Caki2 (cell line): ENCODE data around the gene SPAG17. TPM values are rescaled to one million over a fixed set of nuclear protein-coding genes. Genes with fewer than 3 reads are reported as not detected.

Experiments
- DNase-seq: peaks from one replicate; pipeline ENCODE4 v3.0.0-alpha.2; 2015; ENCODE audit warnings: low read depth
- in situ Hi-C: cut with HindIII; loops from 2 replicates; pipeline ENCODE4 v1.10.0; 2016; ENCODE audit warnings: low sequenced_read_pairs, low pct_unique_long_range_greater_than_20kb, mixed read lengths
- total RNA-seq: library from RNA; depleted of rRNA; stranded (reverse); fragments of >200 nt; shearing (Covaris generic); gene quantifications from 2 replicates; pipeline ENCODE4 v1.2.3, GENCODE V29; 2014; ENCODE audit warnings: low replicate concordance; rRNA removed

Gene SPAG17
- 0.27 and 4.5 TPM in 2 replicates for total RNA-seq

DNA sequence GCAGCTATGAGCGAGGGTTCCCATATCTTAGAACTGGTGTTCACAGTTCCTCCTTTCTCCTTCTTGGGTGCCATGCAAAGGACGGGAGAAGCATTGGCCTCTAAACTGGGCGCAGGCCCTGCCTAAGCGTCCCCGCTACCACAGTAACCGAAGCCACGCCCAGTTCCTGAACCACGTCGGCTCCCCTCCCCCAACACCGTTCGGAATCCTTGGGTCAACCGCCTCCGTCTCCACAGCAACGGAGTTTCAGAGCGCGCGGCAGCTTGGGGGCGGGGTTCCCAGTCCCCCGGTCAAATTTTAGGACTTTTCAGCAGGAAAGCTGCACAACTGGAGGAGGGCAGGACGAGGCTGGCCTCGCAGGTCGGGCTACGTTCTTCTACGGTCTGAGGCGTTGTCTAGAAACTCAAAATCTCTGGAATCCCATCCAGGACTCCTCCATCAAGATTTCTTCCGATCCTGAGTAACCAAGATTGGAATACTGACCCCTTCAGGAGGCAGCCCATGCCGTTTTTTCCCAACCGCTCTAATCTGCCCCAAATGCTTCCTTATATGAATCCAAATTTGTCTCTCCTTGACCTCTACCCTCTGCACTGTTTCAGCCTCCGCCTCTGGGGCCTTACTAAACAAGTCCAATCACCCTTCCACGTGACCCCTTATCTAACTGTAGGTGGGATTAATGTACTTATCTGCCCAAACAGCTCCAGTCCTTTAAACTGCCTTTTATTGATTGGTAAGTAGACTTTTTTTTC, at the start of gene SPAG17:
Gene SPAG17 (minus strand): TSS at position 145 of the 749 bp plus-strand sequence. CDS start 71 bp downstream, at position 74.
- peak; percentile 93 for DNase-seq
- in situ Hi-C loops: no loop called here

GRCh38 chr1:118225471-118225870, 40.4 kb upstream of the SPAG17 start:
- no peak for DNase-seq
- in situ Hi-C loops: no loop called here

GRCh38 chr1:118223426-118223825, 38.4 kb upstream of the SPAG17 start:
- no peak for DNase-seq

GRCh38 chr1:118219438-118219837, 34.4 kb upstream of the SPAG17 start:
- no peak for DNase-seq
- in situ Hi-C loops: no loop called here

More at GRCh38 chr1:118223426-118223825, 38.4 kb upstream of the SPAG17 start:
- in situ Hi-C loops: no loop called here

GRCh38 chr1:118217141-118217838, 32.3 kb upstream of the SPAG17 start:
- no peak for DNase-seq

GRCh38 chr1:118214866-118215265, 29.8 kb upstream of the SPAG17 start:
- DNase-seq: no peak
- in situ Hi-C loops: no loop called here

More at GRCh38 chr1:118217141-118217838, 32.3 kb upstream of the SPAG17 start:
- in situ Hi-C loops: no loop called here

- DNase-seq: no peak
- in situ Hi-C loops: no loop called here
These were observed 25.7 kb upstream of the SPAG17 start for GRCh38 chr1:118210723-118211110.

GRCh38 chr1:118210051-118210722, 25.2 kb upstream of the SPAG17 start:
- no peak for DNase-seq
- in situ Hi-C loops: no loop called here

DNA sequence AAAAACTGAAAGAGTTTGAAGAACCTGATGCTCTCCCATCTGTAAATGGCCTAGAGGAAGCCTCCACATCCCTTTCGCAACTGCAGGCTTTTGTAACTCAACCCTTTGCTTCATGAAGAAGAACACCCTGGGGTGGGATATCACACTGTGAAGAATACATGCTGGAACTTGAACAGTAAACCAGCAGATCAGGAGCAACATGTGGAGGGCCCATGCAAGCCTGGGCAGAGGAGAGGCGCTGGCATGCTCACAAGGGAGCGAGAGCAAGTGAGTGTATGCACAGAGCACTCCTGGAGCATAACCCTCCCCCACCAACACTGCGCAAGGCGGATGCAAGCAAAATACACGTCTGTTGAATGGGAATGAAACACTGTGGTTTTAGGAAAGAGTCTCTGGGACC, 24.6 kb upstream of the SPAG17 start:
- in situ Hi-C loops: no loop called here

GRCh38 chr1:118206966-118207365, 21.9 kb upstream of the SPAG17 start:
- in situ Hi-C loops: no loop called here
- DNase-seq: no peak

More for the DNA sequence above, 24.6 kb upstream of the SPAG17 start:
- DNase-seq: no peak

DNA sequence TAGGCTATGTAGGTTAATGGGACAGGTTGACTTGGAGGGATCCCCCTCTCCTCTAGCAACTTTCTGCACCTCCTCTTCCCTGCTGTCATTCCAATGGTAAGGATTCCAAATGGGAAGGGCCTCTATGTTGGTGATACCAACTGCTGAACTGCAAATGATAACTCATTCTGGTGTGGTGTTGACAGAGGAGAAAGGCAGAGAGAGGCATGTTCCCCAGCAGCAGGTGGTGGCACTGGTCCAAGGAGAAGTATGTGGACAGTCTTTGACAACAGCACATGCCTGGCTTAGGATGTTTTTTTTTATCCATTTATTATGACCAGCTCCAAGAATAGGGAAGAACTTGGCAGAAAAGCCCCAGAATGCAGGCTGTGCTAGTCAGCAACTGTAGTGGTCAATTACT, 19.6 kb upstream of the SPAG17 start:
- in situ Hi-C loops: no loop called here
- DNase-seq: no peak

- in situ Hi-C loops: no loop called here
- DNase-seq: no peak
These were observed 19.1 kb upstream of the SPAG17 start for GRCh38 chr1:118204105-118204504.

DNA sequence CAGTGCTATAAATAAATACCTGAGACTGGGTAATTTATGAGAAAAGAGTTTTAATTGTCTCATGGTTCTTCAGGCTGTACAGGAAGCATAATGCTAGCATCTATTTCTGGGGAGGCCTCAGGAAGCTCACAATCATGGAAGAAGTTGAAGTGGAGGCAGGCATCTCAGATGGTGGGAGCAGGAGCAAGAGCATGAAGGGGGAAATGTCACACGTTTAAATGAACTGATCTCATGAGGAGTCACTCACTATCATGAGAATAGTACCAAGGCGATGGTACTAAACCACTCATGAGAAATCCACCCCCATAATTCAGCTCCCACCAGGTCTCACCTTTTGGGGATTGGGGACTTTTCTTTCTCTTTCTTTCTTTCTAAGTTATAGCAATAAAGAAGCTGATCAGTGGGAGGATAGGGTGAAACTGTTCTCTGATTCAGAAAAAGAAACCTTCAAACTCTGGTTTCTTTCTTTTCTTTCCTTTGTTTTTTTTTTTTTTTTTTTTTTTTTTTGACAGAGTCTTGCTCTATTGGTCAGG, 17.1 kb upstream of the SPAG17 start:
- in situ Hi-C loops: no loop called here
- no peak for DNase-seq

DNA sequence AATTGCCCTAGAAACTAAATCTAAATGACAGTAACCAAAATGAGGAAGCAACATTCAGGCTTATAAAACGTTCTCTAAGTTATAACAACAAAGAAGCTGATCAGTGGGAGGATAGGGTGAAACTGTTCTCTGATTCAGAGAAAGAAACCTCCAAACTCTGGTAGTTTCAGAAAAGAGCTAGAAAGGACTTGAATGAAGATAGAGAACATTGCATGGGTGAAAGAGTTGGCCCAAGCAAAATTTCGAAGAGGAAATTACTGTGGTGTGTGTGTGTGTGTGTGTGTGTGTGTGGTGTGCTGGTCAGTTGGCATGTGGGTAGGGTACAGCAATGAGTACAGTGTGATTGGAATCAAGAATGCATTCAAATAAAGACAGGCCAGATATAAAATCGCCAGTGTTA, 16.5 kb upstream of the SPAG17 start:
- in situ Hi-C loops: no loop called here
- DNase-seq: no peak

GRCh38 chr1:118200836-118201235, 15.8 kb upstream of the SPAG17 start:
- DNase-seq: no peak

DNA sequence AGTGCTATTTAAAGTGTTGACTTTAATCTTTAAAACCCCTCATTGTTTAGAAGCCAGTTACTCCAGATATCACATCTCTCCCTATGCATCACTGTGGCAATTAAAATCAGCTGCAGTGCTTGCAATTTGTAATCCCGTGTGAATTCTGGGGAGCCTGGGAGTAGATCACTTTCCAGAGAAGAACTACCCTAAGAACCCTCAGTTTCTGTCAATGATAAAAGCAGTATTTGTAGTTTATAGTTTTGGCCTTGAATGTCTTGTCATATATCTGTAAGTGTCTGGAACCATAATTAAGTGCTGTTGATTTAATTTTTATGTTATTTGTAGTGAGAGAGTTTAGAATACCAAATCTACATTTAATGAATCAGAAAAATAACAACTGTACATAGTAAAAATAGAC, 5.5 kb upstream of the SPAG17 start:
- no peak for DNase-seq
- in situ Hi-C loops: no loop called here

More at GRCh38 chr1:118200836-118201235, 15.8 kb upstream of the SPAG17 start:
- in situ Hi-C loops: no loop called here

GRCh38 chr1:118189564-118189963, 4.5 kb upstream of the SPAG17 start:
- no peak for DNase-seq
- in situ Hi-C loops: no loop called here

- DNase-seq: no peak
- in situ Hi-C loops: no loop called here
These were observed 3.4 kb upstream of the SPAG17 start for GRCh38 chr1:118188411-118188810.

- in situ Hi-C loops: no loop called here
- no peak for DNase-seq
These were observed 998 bp upstream of the SPAG17 start for GRCh38 chr1:118186026-118186425.
